ENCODE data around the gene S100A7.

S100A7 gene

DNA sequence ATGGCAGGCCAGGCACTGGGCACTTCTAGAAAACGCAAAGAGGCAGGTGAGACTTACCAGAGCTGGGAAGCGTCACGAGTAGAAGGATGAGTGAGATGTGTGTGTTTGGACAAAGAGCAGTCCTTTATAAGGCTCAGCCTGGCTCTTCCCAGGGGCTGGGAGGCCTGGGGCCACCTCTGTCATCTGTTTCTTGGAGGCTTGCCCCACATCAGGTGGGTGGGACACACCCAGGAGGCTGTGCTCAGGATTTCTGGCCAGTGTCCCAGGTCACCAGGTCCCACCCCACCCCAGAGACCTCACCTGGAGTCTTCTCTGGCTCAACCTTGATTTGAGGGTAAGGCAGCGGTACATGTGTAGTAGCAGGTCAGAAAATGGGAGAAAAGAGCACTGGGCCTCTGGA lies at the start of gene S100A7:
S100A7 (minus strand) TSS at position 101 of the 400 bp plus-strand sequence. CDS start 1,638 bp downstream, outside the sequence.
- in situ Hi-C loops (cut with MboI; ENCODE audit: low sequenced_read_pairs), result no loop called here

DNA sequence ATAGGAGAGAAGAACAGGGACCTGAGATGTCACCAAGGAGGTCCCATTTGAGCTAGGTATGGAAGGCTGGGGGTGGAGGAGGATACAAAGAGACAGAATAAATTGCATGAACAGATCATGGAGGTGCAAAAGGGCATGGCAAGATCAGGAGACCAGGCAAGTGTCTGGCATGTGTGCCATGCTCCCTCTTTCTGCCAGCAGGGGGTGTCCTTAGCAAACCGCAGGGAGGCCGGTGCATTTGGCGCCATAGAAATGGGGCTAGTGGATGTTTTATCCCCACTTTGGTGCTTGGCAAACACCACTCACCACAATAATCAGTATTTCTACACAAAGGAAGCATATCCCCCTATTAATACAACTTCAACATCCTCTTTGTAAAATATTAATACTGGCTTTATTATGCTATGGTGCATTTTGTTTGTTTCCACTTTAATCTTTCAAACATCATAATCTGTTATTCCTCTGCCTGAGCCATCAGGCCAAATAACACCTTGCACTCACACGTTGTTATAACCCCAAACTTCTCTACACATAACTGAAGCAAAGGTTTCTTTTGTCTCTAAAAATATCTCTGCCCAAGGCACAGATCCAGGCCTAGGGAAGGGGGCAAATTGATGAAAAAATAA lies 49.4 kb upstream of the S100A7 start:
- in situ Hi-C loops (cut with MboI; ENCODE audit: low sequenced_read_pairs), result no loop called here

DNA sequence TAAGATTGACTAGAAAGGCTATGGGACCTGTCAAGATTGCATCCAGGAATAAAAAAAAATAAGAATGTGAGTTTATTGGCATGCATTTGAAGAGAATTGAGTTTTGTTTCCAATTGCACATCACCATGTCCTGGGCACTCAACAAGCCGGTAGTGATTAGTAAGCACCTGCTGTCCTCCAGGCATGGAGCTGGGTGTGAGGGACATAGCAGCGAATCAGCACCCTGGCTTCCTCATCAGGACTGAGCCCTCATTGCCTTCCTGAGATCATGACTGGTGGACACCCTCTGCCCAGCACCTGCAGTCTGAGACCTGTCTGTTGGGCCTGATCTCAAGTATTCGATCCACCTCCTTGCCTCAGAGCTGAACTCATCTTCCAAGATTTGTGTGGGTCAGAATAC lies 48.6 kb upstream of the S100A7 start:
- in situ Hi-C loops (cut with MboI; ENCODE audit: low sequenced_read_pairs), result no loop called here

DNA sequence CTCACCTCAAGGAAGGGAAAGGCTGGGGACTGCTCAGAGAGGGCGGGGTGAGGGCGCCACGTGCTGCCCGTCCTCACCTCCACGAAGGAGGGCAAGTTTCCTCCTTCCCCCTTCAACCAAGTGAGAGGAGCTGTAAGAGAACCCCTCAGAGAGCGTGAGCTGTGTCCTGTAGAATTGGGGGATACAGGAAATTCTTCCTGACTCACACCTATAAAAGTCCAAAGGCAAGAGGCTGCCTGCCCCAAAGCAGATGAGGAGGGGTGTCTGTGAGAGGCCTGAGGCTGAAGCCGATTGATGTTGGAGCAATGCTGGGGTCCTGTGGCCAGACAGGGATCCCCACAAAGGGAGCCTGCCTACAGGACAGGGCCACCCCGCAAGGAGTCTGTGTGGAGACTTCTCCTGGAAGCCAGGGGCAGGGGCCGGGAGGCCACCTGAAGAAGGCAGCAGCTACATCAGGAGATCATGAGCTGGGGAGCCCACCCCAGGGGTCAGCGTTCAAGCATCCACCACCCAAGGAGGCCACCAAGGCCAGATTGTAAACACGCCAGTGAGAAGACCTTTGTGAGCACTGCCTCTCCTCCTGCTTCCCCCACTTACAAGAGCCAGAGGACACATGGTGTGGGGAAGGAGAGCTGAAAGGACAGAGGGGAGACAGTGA lies 47.6 kb upstream of the S100A7 start:
- in situ Hi-C loops (cut with MboI; ENCODE audit: low sequenced_read_pairs), result no loop called here

DNA sequence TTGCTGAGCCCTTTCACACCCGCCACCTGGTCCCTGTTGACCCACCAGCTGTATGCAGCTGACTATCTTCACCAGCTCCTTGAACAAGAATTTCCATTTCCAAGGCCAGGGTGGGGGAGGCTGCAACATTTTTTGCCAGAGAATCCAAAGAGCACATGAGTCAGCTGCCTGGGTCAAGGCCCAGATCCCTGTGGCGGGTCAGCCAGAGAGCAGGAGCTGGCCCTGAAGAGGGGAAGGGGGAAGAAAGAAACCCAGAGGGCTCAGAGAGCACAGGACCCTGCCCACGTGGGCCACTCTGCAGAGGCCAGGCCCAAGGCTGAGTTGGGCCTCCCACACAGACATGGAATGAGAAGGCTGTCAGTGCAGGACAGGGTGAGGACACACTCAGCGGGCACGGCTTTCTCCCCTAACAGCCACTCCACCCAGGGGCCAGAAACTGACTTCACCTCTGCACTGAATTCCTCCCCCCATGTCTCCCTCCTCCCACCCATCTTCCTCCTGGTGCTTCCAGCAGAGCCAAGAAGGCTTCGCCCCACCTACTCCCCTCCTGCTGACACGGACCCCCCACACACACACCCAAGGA lies 46.5 kb upstream of the S100A7 start:
- in situ Hi-C loops (cut with MboI; ENCODE audit: low sequenced_read_pairs), result no loop called here

DNA sequence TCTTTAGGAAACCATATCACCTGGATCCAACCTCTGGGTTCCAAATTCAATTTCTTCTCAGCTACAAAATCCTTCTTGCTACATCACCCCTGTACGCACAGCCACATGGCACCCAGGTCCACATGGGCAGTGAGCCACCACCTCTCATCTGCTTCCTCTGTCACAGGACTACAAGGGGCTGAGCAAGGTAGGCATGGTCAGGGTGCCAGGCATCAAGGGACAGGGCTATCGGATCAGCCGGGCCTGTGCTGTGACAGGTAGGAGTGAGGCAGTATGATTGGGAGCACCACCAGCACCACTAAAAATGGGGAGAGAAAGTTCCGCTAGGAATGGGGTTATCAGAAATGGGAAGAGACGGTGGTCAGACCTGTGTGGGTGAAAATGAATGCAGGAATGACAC lies 45.9 kb upstream of the S100A7 start:
- in situ Hi-C loops (cut with MboI; ENCODE audit: low sequenced_read_pairs), result no loop called here

DNA sequence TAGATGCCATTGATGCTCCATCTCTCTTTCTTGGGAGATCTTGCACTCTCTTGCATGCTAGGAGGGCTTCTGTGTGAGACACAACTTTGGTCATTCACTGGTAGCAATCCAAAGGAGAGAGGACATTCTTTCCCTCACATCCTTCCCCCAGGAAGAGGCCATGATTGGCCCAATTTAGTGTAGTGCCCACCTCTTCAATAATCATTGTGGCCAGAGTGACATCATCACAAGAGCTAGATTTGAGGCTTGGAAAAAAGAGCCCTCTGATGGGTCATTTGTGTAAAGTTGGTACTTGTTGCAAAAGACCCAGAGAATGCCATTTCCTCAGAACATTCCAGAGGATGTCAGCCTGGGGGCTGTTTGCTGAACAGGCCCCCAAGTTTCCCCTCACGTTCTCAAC lies 45.1 kb upstream of the S100A7 start:
- in situ Hi-C loops (cut with MboI; ENCODE audit: low sequenced_read_pairs), result no loop called here

DNA sequence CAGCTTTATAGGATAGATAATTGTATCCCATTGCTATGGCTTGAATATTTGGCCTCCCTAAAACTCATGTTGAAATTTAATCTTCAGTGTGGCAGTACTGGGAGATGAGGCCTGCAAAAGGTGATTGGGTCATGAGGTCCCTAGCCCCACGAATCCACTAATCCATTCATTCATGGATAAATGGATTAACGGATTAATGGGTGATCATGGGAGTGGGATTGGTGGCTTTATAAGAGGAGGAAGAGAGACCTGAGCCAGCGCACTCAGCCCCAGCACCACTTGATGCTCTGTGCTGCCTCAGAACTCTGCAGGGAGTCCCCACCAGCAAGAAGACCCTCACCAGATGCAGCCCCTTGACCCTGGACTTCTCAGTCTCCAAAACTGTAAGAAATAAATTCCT lies 43.3 kb upstream of the S100A7 start:
- in situ Hi-C loops (cut with MboI; ENCODE audit: low sequenced_read_pairs), result no loop called here

DNA sequence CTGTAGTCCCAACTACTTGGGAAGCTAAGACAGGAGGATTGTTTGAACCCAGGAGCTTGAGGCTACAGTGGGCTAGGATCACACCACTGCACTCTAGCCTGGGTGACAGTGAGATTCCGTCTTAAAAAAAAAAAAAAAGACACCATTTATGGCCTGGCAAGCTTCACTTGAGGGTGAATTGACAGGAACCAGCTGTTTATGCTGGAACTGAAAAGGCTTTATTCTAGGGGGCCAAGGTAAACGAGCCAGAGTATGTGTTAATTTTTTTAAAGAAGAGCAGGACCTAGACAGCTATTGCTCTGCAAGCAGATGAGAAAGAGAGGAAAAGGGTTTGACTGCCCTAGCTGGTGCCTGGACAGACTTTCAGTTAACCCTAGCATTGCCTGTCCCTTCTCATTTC lies 38.3 kb upstream of the S100A7 start:
- in situ Hi-C loops (cut with MboI; ENCODE audit: low sequenced_read_pairs), result no loop called here

DNA sequence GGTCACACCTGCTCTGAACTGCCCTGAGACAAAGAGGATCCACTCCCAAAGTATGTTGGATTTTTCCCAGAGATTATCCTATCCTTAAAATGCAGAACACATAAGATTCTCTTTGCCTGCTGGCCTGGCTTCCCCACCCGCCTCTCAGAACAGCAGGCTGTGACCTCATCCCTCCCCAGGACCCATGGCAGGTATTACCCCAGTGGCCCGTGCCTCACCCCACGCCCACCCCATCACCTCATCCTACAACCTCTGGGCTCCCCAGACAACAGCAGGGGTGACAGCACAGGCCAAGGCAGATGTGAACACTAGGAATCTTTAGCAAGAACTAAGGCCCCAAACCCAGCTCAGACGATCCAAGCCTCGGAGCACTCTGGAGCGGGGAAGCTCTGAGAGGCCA lies 35.1 kb upstream of the S100A7 start:
- in situ Hi-C loops (cut with MboI; ENCODE audit: low sequenced_read_pairs), result no loop called here

DNA sequence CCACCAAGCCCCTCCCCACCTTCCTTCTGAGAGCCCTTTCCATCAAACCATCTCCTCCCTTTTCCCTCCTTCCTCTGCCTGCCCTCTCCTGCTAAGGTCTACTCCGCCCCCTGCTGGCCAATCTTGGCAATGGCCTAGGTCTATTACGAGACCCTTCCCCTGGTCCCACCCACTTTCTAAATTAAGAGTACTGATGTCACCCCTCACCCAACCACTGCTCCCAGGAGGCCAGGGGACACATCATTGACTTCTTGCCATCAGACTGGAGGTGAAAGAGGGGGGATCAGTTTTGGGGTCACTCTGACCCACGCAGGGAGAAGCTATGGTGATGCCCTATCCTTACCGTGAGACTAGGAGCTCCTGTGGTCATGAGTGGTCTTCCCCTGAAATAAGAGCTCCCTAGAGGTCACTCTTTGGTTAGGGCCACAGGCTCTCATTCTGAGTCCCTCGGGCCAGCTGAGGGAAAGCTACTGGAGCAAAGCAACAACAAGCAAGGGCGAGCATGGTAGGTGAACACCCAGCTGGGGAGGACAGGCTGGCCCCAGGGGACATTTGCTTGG lies 34.6 kb upstream of the S100A7 start:
- in situ Hi-C loops (cut with MboI; ENCODE audit: low sequenced_read_pairs), result no loop called here

DNA sequence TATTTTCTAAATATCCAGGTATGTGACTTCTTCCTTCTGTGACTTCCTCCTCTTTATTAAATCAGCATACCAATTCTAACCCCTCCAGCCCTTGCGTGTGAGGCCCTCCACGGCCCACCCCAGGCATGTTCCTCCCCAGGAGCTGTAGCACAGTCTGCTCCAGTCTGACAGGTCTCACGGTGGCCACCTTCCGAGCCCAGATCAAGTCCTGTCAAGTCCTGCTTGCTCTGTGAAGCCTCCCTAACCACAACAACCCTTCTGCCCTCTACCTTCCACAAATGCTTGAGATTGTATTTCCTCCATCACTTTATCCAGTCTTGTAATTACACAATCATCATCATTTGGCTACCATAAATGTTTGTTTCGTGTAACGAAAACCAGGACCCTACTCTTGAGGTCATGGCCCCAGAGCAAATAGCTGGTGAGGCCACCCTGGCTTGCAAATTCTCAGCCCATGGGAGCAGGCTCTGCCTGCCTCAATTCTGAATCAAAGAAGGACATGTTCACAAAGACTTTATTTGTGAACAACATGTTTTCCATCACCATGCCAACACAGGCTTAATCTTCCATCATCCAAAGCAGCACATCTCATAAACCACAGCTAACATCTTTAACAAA lies 33.0 kb upstream of the S100A7 start:
- in situ Hi-C loops (cut with MboI; ENCODE audit: low sequenced_read_pairs), result no loop called here

DNA sequence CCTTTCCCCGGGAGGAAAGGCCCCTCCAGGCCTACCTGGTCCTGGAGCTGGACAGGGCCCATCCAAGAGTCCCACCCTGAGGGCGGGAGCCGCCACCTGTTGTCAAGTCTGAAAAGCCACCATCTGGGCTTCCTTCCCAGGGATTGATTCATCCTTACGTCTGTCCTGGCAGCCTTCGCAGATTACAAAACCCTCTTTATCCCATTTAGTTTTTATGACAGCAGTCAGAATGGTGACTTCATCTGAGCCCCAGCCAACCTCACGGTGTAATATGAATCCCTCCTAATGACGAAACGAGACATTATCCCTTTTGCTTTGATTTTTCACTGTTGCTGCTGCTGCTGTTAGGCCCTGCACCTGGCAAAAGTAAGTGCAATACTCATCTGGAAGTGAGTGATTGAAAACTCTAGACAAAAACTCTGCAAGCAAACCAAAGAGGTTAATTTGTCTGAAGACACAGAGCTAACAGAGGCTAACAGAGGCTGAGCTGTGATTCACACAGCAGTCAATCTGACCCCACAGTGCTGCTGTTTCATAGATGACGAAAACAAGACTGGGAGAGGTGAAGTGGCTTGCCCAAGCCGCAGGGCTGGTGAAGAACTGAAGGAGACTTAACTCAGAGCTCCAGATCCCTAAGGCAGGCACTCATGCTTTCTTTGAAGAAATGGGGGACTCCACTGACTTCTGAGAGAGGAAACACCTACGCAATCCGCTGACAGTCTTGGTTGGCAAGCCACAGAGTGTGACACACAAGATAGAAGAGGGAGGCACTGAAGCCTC lies 30.0 kb upstream of the S100A7 start:
- in situ Hi-C loops (cut with MboI; ENCODE audit: low sequenced_read_pairs), result no loop called here

DNA sequence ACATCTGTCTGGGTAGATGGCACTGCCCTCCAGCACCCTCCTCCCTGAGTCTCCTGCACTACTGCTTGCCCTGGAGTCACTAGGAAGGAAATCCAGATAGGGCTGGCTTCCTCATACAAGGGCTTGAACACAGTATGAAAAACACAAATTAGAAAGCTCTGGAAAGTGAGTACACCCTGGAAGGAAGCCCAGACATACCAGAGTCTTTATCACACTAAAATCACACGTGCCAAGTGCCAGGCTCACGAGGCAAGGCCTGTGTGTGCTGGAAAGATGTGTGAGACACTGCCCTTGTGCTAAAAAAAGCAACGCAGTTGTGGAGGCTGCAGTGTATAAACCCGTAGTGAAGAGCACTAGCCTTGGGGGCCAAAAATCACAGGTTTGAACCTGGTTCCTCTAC lies 28.3 kb upstream of the S100A7 start:
- in situ Hi-C loops (cut with MboI; ENCODE audit: low sequenced_read_pairs), result no loop called here

DNA sequence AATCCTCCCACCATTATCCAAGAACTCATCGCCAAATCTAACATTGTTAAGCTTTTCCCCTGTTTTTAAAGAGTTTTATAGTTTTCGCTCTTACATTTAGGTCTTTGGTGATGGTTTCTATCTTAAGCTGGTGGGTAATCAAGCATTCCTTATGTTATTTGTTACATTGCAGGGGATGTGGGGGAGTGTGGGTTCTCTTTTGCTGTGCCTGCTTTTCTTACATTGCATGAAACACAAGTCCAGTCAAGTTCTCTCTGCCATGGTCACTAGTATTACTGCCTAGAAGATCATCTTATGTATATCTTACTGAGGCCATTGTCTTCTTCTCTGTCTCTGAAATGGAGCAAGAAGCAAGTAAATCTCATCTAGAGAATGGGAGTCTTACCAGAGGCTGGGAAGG lies 27.3 kb upstream of the S100A7 start:
- in situ Hi-C loops (cut with MboI; ENCODE audit: low sequenced_read_pairs), result no loop called here

DNA sequence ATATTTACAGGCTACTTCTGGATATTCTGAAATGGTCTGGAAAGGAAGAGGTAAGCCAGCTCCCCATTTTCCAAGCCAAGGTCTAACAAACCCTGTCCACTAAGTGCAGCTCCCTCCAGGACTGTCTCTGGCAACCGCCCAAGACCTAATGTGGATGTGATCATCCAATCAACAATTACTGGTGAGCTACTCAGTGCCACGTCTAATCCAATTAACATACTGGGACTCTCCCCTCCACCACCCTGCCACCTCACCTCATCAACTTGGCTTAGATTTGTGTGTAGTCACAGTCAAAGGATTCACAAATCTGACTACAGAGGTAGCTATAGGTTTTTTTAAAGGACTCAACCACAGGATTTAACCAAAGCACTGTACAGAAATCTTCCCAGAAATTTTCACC lies 25.4 kb upstream of the S100A7 start:
- in situ Hi-C loops (cut with MboI; ENCODE audit: low sequenced_read_pairs), result no loop called here

DNA sequence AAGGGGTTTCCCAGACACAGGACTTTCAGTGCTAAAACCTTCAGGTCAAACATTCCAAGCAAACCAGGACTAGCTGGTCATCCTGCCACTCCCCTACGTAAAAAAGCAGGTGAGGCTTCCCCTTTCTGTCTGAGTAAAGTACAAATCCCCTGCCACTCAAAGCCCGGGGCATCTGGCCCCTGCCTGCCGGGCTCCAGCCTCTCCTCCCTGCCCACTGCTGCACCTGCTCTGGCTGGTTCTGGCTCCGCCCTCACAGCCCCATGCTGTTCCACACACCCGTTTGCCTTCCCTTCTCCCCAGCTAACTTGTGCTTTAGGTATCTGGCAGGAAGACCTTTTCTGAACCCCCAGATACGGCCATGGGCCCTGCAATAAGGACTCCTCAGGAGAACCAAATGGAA lies 23.3 kb upstream of the S100A7 start:
- in situ Hi-C loops (cut with MboI; ENCODE audit: low sequenced_read_pairs), result no loop called here

DNA sequence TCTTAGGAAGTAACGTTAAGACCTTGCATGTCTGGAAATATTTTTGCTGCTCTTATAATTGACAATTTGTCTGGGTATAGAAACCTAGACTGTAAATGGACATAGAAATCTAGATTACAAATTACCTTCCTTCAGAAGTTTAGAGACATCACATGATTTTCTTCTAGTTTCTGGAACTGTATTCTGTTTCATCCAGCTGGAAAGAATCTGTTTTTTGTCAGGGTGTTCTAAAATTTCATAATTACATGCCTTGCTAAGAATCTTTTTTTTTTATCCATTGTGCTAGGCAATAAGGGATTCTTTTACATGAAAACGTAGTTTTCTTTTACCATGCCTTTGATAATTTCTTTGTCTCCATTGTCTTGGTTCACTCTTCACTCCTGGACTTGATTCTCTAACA lies 20.7 kb upstream of the S100A7 start:
- in situ Hi-C loops (cut with MboI; ENCODE audit: low sequenced_read_pairs), result no loop called here

DNA sequence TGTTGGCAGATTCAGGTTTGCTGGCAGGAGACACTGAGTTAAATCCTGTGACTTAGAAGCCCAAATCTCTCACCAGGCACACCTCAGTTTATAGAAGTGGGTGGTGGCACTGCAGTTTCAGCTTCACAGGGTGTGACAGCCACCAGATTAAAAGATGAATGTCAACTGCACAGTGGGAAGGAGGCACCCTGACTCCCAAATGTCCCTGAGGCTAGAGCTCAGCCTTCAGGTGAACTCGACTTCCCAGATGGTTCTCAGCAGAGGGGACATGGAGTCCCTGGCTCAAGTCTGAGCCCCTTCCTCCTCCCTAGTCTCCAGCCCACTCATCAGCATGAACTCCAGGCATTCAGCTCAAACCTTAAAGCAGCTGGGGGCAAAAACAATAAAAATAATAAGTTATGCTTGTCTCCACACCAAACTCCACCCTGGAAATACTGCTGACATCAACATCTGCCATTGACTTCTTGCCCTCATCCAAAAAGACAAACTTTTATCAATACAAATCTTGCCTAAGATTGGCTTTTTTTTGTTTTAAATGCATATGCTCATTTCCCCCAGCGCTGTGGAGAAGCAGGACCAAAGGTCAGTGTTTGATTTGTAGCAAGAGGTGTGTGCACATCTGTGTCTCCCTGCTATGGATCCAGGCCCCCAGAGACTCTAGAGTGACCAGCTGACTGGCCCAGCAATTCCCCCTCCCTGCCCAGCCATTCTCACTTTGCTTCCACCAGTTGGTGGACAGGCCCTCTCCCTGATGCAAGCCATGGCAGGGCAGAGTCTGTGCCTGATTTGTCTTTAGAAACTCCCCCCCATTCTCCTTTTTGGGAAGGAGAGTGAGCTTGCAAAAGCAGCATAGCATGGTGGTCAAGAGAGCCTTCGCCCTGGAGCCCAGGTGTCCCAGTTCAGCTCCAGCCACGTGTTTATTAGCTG lies 18.5 kb upstream of the S100A7 start:
- in situ Hi-C loops (cut with MboI; ENCODE audit: low sequenced_read_pairs), result no loop called here
